Hepatocyte (in vitro differentiated cells): ENCODE data around the gene PLXNB2. TPM values are rescaled to one million over a fixed set of nuclear protein-coding genes. Genes with fewer than 3 reads are reported as not detected.

Experiments
- DNase-seq: peaks from one replicate; pipeline ENCODE4 v3.0.0-alpha.2; 2016; ENCODE audit warnings: low spot score
- H2AFZ ChIP-seq: fragments of 200-600 bp; sonication (generic); 2 replicates; pipeline ENCODE4 v1.6.0; 2016; ENCODE audit warnings: antibody characterized with exemption, mild to moderate bottlenecking
- H3K27ac ChIP-seq: fragments of 200-600 bp; sonication (generic); 2 replicates; pipeline ENCODE4 v1.5.1; 2016; ENCODE audit warnings: mild to moderate bottlenecking
- H3K27me3 ChIP-seq: fragments of 200-600 bp; sonication (generic); 2 replicates; pipeline ENCODE4 v1.6.1; 2016
- H3K36me3 ChIP-seq: fragments of 200-600 bp; sonication (generic); replicated peaks from 2 replicates; pipeline ENCODE4 v1.5.1; 2016; ENCODE audit warnings: low read depth; ENCODE audit not compliant: insufficient read depth
- H3K4me1 ChIP-seq: fragments of 200-600 bp; sonication (generic); 2 replicates; pipeline ENCODE4 v1.5.1; 2016; ENCODE audit warnings: mild to moderate bottlenecking, moderate library complexity; ENCODE audit not compliant: insufficient read depth
- H3K4me2 ChIP-seq: fragments of 200-600 bp; sonication (generic); 2 replicates; pipeline ENCODE4 v1.6.0; 2016
- H3K4me3 ChIP-seq: fragments of 200-600 bp; sonication (generic); 2 replicates; pipeline ENCODE4 v1.5.1; 2016; ENCODE audit warnings: mild to moderate bottlenecking
- H3K79me2 ChIP-seq: fragments of 200-600 bp; sonication (generic); 2 replicates; pipeline ENCODE4 v1.6.0; 2017; ENCODE audit warnings: mild to moderate bottlenecking
- H3K9me2 ChIP-seq: fragments of 200-600 bp; sonication (generic); replicated peaks from 2 replicates; pipeline ENCODE4 v1.6.0; 2017; ENCODE audit warnings: mild to moderate bottlenecking; ENCODE audit not compliant: insufficient read depth
- H3K9me3 ChIP-seq: fragments of 200-600 bp; sonication (generic); 2 replicates; pipeline ENCODE4 v1.5.1; 2016; ENCODE audit warnings: low read depth, mild to moderate bottlenecking
- H4K20me1 ChIP-seq: fragments of 200-600 bp; sonication (generic); 2 replicates; pipeline ENCODE4 v1.6.0; 2016; ENCODE audit warnings: mild to moderate bottlenecking; ENCODE audit not compliant: insufficient read depth, poor library complexity, severe bottlenecking
- CTCF ChIP-seq: fragments of 200-600 bp; sonication (generic); IDR thresholded peaks from 2 replicates; pipeline ENCODE4 v1.5.1; 2016; ENCODE audit warnings: antibody characterized with exemption, mild to moderate bottlenecking; ENCODE audit not compliant: poor library complexity
- EZH2 ChIP-seq: fragments of 200-600 bp; sonication (generic); IDR thresholded peaks from 2 replicates; pipeline ENCODE4 v1.6.1; 2016; ENCODE audit warnings: antibody characterized with exemption, mild to moderate bottlenecking, borderline replicate concordance
- EZH2phosphoT487 ChIP-seq: fragments of 200-600 bp; sonication (generic); IDR thresholded peaks from one replicate; pipeline ENCODE4 v1.6.1; 2018; ENCODE audit warnings: antibody characterized with exemption, mild to moderate bottlenecking, low read depth, moderate library complexity; ENCODE audit not compliant: unreplicated experiment, severe bottlenecking
- WGBS: methylation state at CpG from one replicate; pipeline ENCODE4 v1.1.6; 2016; ENCODE audit warnings: low lambda C conversion rate; ENCODE audit errors: missing lambda C conversion rate; 5-methylcytosine and 5-hydroxymethylcytosine counted together
- polyA plus RNA-seq: library from polyadenylated mRNA; unstranded; fragments of >200 nt; fragmentation: Nextera tagmentation; extraction: Ambion mirVana; gene quantifications from 2 replicates; pipeline ENCODE4 v1.2.1, GENCODE V29; 2016
- total RNA-seq: library from RNA; depleted of rRNA; stranded (reverse); fragments of >200 nt; gene quantifications from 2 replicates; pipeline ENCODE4 v1.2.3, GENCODE V29; 2014

The PLXNB2 gene
- total and polyA plus RNA-seq, 2 experiments from 2014 or later, result 113 to 147 TPM

DNA sequence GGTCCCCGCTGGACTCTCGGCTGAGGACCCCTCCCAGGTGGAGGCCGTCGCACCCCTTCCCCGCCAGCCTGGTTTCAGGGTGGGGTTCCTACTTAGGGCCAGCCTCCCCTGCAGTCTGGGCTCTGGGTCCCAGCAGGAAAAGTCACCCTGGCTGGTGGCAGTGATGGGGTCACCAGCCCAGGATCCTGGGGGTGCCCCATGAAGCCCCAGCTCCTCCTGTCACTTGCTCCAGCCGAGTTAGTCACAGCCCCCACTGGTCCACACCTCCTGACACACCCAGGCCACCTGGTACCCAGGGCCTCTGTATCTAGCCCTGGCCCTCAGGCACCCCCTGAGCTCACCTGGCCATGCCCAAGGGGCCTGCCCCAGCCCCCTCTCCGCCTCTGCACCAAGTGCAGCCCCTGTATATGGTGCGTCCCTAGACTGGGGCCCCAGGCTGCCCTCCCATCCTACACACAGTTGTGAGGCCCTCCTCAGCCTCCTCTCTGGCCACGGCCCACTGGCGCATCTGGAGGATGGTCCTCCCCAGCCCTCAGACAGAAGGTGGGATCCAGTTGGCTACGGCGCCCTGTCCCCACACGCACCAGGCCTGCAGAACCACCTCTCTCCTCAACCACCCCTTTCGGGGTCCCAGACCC is 6.7 kb downstream of the PLXNB2 start:
- Histone ChIP-seq H3K36me3 (no peaks in the 10 kb centered on the region), H3K27me3 (no peaks in the 10 kb centered on the region), H4K20me1 (peaks cover 83% of the 10 kb centered on the region), H3K9me3 (no peaks in the 10 kb centered on the region), H3K4me2 (peak overlapping the region; percentile 98), H3K4me3 (no peak overlapping the region), H3K4me1 (peaks cover 97% of the 10 kb centered on the region), H3K27ac (peak overlapping the region; percentile 98), H3K9me2 (no peaks in the 10 kb centered on the region), H3K79me2 (peaks cover 99% of the 10 kb centered on the region), H2AFZ (no peak overlapping the region)
- 78% methylated on average over 14 of the region's 14 CpGs for WGBS
- TF ChIP-seq EZH2phosphoT487 (no peak), CTCF (no peak), EZH2 (no peak)
- DNase-seq, result no peak

DNA sequence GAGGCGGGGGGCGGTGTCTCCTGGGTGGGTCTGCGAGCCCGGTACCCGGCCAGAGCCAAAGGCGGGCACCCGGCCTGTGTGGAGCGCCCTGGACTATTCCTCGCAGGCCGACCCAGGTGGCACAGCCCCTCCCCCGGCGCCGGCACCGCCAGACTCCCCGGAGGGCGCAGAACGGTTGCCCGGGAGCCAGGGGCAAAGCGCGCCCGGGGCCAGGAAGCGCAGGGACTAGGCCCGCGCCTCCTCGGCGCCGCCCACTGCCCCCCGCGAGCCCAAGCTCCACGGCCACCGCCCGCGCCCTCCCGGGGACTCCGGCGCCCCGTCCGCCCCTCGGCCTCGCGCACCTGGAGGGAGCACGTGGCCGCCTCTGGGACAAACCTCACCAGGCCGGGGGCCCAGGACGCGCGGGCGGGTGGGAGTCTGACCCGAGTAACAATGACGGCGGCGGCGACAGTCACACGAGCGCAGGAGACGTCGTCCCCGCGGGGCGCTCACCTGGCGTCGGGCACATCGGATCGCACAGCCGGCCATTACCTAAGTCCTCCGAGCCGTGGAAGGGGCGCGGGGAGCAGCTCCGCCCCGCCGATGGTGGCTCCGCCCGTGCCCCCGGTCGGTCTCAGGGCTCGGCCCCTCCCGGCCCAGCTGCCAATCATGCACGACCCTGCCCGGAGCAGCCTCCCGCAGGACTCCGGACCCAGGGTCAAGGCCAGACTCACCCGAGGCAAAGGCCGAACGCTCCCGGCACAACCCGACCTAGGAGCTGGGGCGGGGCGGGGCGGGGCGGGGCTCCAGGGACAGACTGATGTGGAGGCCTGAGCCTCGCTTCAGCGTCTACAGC is 7.4 kb downstream of the PLXNB2 start:
- DNase-seq, result peak; percentile 77
- no peak overlapping the region for H2AFZ ChIP-seq
- H4K20me1 ChIP-seq, result peaks cover 83% of the 10 kb centered on the region
- peaks cover 99% of the 10 kb centered on the region for H3K79me2 ChIP-seq
- peak overlapping the region; percentile 98 for H3K4me2 ChIP-seq
- H3K4me1 ChIP-seq, result peaks cover 92% of the 10 kb centered on the region
- H3K9me2 ChIP-seq, result no peaks in the 10 kb centered on the region
- TF ChIP-seq EZH2 (no peak), CTCF (no peak), EZH2phosphoT487 (no peak)
- peak overlapping the region; percentile 27 for H3K4me3 ChIP-seq
- H3K27me3 ChIP-seq, result no peaks in the 10 kb centered on the region
- no peaks in the 10 kb centered on the region for H3K9me3 ChIP-seq
- no peaks in the 10 kb centered on the region for H3K36me3 ChIP-seq
- H3K27ac ChIP-seq, result peak overlapping the region; percentile 98
- WGBS, result 19% methylated on average over 45 of the region's 93 CpGs

DNA sequence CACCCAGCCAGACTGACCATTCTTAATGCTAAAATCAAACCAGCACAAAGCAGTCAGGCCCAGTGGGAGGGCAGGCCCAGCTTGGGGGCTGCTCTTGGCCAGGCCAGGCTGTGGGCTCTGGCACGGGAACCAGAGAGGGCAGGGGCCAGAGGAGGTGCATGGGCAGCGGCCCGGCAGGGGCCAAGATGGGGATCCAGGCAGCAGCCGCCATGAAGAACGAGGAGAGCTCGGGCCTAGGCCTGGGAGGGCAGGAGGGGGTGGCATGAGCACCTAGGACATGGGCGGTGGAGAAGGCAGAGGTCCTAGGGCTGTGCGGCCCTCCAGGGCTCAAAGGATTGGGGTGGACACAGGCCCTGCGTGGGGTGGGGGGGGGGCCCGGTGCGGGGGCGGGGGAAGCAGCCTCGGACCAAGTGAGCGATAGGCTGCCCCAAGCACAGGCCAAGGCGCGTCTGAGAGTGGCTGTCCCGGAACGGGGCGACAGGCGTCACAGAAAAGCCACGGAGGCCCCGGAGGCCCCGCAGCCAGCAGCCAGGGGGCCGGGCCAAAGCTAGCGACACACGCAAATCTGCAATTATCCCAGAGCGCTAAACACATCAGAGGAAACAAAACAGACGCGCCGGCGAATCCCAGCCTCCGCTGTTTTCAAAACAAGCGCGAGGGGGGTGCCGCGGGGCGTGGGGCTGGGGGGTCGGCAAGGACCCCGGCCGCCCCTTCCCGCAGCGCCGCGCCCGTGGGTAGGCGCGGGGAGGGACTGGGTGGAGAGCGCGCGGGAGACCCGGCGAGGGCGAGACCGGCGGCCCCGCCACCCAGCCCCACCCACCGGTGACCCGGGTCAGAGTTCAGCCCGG is 8.3 kb downstream of the PLXNB2 start:
- 29% methylated on average over 29 of the region's 59 CpGs for WGBS
- Histone ChIP-seq H3K9me3 (no peaks in the 10 kb centered on the region), H3K4me1 (peaks cover 92% of the 10 kb centered on the region), H2AFZ (no peak overlapping the region), H3K36me3 (no peaks in the 10 kb centered on the region), H3K27ac (peak overlapping the region; percentile 98), H3K27me3 (no peaks in the 10 kb centered on the region), H3K9me2 (no peaks in the 10 kb centered on the region), H3K4me2 (peak overlapping the region; percentile 98), H4K20me1 (peaks cover 88% of the 10 kb centered on the region), H3K79me2 (peaks cover 99% of the 10 kb centered on the region), H3K4me3 (peak overlapping the region; percentile 5)
- TF ChIP-seq EZH2phosphoT487 (no peak), EZH2 (no peak), CTCF (no peak)
- DNase-seq, result peak; percentile 70
